ENCODE measurements around the gene CTU1.

DNA sequence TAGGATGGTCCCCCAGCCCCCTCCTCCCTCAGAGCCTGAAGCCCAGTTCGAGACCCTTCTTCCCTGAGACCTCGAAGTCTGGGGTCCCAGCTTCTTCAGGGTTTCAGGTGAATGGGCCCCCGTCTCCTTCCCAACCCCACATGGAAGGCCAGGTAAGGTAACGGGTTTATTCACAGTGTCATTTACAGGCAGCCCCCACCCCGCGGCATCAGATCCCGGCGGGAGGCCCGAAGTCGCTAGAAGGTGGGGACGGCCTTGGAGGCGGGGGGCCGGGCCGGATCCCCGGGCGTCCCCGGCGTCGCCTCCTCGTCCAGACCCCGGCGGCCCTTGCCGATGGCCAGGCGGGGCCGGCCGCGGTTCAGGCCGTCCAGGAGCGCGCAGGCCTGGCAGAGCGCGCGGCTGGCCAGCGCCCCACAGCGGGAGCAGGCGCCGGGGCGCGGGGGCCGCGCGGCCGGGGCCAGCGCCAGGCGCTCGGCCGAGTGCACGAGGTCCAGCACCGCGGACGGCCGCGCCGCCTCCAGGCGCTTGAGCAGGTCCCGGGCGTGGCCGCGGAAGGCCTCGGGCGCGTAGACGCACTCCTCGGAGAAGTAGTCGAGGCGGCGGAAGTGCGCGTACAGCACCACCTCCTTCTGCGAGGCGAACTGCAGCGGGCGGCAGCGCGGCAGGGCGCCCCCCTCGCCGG is 9.7 kb downstream of the CTU1 start:
- no peak for TF ChIP-seq POLR2A (IDR thresholded peaks at IDR 0.05)
- TF ChIP-seq, protein P1, sequence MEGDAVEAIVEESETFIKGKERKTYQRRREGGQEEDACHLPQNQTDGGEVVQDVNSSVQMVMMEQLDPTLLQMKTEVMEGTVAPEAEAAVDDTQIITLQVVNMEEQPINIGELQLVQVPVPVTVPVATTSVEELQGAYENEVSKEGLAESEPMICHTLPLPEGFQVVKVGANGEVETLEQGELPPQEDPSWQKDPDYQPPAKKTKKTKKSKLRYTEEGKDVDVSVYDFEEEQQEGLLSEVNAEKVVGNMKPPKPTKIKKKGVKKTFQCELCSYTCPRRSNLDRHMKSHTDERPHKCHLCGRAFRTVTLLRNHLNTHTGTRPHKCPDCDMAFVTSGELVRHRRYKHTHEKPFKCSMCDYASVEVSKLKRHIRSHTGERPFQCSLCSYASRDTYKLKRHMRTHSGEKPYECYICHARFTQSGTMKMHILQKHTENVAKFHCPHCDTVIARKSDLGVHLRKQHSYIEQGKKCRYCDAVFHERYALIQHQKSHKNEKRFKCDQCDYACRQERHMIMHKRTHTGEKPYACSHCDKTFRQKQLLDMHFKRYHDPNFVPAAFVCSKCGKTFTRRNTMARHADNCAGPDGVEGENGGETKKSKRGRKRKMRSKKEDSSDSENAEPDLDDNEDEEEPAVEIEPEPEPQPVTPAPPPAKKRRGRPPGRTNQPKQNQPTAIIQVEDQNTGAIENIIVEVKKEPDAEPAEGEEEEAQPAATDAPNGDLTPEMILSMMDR (IDR thresholded peaks at IDR 0.05), result no peak

Data from lower leg skin (tissue), 3 donors.